Retinal pigment epithelial cell (primary cell): ENCODE data around the gene TNFSF10.

Source experiments
- DNase-seq: peaks from one replicate; pipeline ENCODE4 v3.0.0-alpha.2; 2010; ENCODE audit warnings: low read depth
- H3K4me3 ChIP-seq: 2 replicates; pipeline ENCODE4 v1.5.1; 2011; ENCODE audit warnings: mild to moderate bottlenecking, low read length, control low read depth, moderate library complexity
- CTCF ChIP-seq: conservative IDR thresholded peaks from 2 replicates; pipeline ENCODE4 v1.5.1; 2011; ENCODE audit warnings: low read depth, low read length, control low read depth, inconsistent platforms

Gene TNFSF10

GRCh38 chr3:172543884-172544283, 20.7 kb upstream of the TNFSF10 start:
- DNase-seq, result no peak
- no peak overlapping the region for H3K4me3 ChIP-seq
- no peak for TF ChIP-seq CTCF

- DNase-seq, result no peak
- H3K4me3 ChIP-seq, result no peak overlapping the region
- no peak for TF ChIP-seq CTCF
Observed at GRCh38 chr3:172543419-172543818, 20.2 kb upstream of the TNFSF10 start.

GRCh38 chr3:172542999-172543398, 19.8 kb upstream of the TNFSF10 start:
- H3K4me3 ChIP-seq, result no peak overlapping the region
- no peak for TF ChIP-seq CTCF
- DNase-seq, result no peak

- no peak overlapping the region for H3K4me3 ChIP-seq
- no peak for DNase-seq
- TF ChIP-seq CTCF, result no peak
Observed at GRCh38 chr3:172541945-172542488, 18.8 kb upstream of the TNFSF10 start.

GRCh38 chr3:172540049-172540448, 16.8 kb upstream of the TNFSF10 start:
- no peak for TF ChIP-seq CTCF
- no peak overlapping the region for H3K4me3 ChIP-seq
- DNase-seq, result no peak

GRCh38 chr3:172539273-172539672, 16.0 kb upstream of the TNFSF10 start:
- TF ChIP-seq CTCF, result no peak
- no peak for DNase-seq
- H3K4me3 ChIP-seq, result no peak overlapping the region

GRCh38 chr3:172538368-172539151, 15.3 kb upstream of the TNFSF10 start:
- no peak for DNase-seq
- H3K4me3 ChIP-seq, result no peak overlapping the region
- TF ChIP-seq CTCF, result no peak
